ENCODE data around the gene CDK5R1.

CDK5R1 gene

DNA sequence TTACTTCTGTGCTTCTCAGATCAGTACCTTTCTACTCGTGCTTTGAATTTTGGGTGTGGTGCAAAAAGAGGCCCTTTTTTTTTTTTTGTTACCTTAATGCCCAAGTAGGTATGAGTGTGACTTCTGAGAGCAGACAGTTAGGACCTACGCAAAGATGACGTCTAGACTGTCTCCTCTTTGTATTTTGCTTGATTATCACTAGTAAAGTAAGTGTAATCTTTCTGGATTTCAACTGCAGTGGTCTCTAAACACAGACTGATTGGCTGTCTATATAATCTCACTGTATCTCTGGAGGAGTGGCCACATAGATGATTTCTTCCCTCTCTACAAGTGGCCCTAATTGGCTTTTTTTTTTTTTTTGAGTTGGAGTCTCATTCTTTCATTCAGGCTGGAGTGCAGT, 11.5 kb upstream of the CDK5R1 start:
- no peak for DNase-seq

DNA sequence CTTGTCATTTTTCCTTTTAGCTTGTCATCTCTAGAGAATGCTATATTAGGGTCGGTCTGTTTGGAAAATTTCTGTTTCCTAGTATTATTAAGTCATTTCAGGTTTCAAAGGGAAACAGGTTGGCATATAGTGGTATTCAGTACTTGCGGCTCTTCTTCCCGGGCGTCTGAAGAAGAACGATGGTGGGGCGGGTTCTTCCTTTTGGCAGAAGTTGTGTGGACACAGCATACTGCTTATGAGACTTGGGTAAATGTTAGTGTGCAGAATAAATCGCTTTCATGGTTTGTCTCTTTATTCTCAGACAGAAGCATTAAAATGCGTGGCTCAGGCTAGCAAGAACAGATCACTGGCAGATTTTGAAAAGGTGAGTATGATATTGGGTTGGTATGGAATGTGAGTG, 9.6 kb upstream of the CDK5R1 start:
- no peak for DNase-seq

DNA sequence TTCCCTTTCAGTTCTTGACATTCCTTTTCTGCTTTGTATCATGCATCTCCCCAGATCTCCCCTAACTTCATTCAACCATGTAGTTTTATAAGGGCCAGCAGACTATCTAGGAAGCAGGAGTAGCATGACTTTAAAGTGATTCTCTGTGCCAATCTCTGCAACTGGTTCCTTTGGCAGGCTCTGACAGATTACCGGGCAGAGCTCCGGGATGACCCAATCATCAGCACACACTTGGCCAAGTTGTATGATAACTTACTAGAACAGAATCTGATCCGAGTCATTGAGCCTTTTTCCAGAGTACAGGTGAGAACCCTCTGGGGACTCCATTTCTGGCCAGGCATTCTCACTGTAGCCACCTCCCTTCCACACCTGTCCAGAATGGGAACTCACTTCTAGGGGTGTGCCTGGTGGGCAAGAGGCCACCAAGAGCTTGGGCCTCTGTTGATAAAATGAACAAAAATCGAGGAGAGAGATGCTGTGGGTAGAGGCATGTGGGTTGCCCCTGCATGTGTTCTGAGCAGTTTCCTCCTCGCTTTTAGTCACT, 7.6 kb upstream of the CDK5R1 start:
- no peak for DNase-seq

DNA sequence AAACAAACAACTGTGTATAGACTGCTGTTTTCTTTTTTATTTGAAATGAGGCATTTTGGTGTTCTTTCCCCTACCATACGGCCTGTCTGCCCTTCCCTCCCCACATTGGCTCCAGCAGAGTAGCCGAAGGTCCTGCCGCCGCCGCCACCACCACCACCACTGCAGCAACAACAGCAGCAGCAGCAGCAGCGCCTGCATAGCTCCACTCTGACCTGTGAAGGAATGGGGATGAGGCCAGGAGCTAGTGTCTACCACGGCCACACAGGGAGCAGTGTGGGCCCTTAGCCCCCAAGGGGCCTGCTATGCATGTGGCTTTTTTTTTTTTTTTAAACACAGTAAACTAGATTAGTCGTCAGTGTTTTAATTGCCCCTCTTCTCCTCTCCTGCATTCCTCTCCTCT, 5.6 kb upstream of the CDK5R1 start:
- no peak for DNase-seq

DNA sequence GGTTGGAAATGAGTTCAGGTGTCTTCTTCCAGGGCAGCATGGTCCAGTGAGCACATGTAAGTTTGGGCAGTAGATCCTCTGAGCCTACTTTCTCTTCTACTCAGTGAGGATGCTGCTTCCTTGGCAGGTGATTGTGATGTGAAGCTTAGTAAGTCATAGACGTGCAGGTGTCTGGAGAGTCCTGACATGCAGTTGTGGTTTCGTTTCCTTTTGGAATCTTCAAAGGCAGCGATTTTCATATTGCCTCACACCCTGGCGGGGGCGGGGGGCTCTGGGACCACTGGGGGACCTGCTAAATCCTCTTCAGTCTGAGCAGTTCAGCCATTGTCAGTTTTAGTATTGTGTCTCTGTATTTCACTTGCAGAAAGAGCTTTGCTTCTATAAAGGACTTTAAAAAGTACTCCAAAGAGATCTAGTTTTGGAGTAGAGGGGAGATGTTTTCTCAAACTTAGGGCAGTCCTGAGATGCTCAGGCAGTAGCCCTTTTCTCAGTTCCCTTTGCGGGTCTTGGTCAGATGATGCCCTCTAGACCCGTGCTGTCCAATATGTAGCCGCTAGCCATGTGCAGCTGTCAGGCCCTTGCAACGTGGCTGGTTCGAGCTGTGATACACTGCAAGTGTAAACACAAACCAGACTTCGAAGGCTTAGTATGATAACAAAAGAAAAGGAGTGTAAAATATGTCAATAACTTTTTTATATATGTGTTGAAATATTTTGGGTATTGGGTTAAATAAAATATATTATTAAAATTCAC, 4.0 kb upstream of the CDK5R1 start:
- DNase-seq: no peak

DNA sequence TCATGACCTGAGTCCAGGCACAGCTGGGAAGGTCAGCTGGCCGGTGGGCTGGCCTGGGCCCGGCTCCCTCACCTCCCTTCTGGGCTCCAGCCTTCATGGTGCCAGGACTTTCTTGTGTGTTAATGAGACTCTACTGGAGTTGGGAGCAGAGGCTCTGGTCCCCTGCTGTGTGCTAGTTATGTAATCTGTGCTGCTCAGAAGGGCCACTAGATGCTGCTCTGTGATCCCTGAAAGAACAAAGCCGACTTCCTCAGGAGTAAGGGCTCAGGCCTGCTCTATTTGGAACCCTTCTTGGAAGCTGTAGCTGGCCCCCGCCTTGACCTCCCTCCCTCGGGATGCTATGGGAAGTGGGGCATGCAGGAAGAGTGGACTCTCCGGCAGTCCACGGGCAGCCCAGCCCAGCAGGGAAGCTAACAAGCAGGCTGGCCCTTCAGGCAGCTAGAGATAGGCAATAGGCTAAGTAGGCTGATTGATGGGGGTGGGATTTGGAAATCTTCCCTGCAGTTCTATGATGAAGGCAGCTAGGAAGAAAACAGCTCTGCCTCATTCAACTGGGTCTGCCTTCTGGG, 3.3 kb upstream of the CDK5R1 start:
- peak; percentile 42 for DNase-seq

DNA sequence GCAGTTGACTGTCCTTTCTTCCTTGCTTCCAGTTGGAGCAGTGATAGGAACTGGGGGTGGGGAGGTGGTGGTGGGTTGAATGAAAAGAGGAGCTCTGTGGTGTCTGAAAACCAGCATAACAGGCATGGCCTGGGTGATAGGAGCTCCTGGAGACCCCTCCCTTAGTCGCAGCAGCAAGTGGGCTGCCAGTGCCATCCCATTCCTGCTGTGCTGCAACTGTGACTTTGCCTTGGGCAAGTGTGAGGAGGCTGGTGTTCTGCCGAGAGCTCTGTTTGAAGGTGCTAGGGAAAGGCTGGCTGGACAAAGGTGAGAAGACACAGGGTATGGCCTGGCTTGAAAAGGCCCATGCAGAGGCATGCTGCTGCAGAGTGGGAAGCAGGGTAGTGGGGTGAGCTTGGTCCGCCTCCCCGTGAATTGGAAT, 2.7 kb upstream of the CDK5R1 start:
- DNase-seq: no peak

DNA sequence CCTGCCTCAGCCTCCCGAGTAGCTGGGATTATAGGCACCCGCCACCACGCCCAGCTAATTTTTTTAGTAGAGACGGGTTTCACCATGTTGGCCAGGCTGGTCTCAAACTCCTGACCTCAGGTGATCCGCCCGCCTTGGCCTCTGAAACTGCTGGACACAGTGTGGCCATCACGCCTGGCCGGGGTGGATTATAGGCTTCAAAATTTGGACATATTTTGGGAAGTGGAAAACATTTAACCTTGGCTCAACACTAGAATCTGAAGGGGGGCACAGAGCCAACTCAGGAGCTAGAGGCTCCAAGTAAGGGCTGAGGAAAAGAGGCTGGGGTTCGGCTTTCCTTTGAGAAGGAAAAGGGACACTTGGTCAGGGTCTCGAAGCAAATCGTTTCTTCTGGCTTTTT, 2.2 kb upstream of the CDK5R1 start:
- DNase-seq: no peak

DNA sequence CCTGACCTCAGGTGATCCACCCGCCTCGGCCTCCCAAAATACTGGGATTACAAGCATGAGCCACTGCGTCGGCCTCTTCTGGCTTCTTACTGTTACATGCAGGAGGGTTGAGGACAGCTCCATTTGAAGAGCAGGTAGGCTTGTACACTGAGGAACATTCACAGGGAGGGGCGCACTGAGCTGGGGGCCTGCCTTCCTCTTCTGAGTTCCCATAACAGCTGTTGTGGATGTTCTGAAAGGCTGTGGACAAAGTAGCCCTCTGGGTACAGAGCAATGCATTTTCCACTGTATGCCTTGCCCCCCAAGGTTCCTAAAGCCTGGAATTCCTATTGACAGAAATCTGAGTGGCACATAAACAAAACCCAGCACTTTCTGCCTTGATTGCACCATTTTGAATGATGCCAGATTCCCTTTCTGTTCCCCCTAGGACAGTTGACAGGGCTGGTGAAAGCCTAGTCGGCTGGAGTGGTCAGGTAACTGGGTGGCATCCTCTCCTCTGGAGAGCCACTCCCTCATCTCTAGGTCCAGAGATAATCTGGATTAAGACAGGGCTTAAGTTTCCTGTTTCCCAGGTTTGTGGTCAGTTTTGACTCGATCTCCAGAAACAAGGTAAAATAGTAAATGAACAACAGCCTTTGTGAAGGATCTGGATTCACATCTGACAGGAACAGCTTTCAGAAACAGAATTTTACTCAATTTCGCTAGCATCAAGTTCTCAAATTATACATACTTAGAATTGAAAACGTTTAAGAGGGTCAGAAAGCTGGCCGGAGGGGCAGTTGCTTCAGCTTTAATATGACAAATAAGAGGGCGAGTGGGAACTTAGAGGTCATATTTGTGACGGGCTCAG, 1.3 kb upstream of the CDK5R1 start:
- DNase-seq: no peak

DNA sequence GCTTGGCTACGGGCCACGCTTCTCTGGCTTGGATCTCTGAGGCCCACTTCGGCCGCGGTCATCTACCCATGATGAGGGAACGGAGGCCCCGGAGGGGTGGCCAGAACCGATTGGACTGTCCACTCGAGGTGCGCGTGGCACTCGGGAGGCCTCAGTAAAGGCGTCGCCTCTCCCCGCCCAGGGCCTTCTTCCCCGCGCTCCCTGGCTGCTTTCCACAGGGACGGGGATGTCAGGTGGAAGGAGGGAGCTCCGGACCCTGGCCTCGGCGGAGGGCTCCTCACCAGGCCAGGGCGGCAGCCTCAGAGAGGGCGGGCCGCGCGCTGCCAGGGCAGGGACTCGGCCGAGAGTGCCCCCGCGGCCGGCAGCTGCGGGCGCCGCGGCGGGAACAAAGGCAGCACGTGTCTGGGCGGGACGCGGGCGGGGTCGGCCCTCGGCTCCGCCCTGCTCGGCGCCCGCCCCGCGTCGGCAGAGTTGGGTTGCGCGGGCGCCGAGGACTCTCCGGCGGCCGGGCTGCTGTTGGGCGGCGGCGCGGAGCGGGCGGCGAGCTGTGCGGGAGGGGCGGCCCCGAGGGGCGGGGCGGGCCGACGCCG, 587 bp upstream of the CDK5R1 start:
- peak; percentile 21 for DNase-seq

DNA sequence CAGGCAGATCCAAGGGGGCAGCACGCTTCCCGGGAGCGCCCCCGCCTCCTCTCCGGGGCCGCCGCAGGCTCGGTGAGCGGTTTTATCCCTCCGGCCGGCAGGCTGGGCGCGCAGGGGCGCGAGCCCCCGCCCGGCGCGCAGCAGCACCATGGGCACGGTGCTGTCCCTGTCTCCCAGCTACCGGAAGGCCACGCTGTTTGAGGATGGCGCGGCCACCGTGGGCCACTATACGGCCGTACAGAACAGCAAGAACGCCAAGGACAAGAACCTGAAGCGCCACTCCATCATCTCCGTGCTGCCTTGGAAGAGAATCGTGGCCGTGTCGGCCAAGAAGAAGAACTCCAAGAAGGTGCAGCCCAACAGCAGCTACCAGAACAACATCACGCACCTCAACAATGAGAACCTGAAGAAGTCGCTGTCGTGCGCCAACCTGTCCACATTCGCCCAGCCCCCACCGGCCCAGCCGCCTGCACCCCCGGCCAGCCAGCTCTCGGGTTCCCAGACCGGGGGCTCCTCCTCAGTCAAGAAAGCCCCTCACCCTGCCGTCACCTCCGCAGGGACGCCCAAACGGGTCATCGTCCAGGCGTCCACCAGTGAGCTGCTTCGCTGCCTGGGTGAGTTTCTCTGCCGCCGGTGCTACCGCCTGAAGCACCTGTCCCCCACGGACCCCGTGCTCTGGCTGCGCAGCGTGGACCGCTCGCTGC, 832 bp downstream of the CDK5R1 start:
- no peak for DNase-seq

DNA sequence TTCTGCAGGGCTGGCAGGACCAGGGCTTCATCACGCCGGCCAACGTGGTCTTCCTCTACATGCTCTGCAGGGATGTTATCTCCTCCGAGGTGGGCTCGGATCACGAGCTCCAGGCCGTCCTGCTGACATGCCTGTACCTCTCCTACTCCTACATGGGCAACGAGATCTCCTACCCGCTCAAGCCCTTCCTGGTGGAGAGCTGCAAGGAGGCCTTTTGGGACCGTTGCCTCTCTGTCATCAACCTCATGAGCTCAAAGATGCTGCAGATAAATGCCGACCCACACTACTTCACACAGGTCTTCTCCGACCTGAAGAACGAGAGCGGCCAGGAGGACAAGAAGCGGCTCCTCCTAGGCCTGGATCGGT, 1.4 kb downstream of the CDK5R1 start:
- no peak for DNase-seq

DNA sequence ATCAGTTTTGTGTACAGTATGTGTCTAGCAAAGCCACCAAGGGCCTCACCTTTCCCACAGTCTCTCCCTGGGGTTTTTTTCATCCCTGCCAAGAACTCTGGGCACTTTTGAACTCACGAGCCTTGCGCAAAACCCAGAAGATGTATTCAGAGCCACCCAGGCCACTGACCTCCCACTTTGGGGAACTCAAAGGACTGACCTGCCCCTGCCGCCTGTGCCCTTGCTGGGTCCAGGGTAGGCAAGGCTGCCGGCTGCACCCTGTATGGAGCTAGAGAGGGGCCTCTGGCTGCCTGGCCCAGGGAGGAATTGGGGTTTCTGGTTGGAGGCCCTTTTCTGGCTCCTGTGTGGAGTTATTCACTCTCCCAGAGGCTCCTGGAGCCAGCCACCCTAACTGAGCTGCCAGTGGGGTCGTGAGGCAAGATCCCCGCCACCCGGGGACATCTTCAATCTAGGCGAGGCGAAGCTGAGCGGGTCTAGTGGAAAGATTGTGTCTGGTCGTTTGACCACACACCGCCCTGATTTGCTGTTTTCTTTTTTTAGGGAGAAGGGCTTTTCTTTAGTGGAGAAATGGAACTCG, 1.9 kb downstream of the CDK5R1 start:
- no peak for DNase-seq

DNA sequence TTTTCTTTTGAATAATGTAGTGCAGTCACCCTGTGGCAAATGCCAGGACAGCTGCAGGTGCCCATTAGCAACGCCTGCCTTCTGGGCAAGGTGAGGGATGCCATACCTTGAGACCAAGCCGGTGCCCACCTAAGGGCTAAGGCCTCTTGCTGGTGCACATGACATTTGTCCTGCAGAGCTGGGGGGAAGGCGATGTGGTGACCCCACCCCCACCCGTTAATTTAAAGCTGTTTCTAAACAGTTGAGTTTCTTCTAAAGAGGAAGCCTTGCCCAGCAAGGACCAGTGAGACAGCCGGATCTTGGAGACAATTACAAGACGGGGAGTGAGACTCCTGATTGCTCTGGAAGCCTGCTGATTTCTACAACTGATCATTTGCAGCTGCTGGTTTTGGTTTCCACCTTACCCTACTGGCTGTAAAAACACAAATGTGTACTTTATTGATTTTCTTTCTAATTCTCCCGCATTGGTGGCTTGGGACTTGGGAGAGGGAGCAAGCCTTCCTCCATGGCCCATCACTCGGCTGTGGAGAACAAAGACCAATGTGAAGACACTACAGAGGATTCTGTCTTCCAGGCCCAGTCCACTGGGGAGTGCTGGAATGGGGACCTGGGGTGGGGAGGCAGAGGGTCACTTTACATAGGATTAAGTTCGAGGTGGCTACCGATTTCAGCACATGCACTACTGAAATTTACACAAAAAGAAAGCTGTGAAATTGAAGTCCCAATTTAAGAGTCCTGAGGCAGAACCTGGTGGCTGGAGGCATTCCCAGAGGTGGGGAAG, 2.7 kb downstream of the CDK5R1 start:
- no peak for DNase-seq

DNA sequence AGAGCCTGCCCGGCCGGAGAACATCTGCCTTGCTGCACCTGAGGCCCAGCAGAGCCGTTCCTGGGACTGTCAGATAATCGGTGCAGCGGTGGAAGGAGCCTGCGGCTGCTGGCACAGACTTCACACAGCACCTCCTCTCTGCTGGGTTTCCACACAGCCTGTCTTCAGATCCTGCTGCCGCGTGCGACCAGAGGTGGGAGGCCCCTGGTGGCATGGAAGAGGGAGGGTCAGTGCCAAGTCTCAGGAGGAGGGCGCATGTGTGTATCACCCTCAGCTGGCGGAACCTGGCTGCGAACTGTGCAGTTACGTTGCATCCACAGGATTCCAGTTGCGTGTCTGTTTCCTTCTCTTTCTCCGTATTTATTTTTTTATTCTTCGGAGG, 3.3 kb downstream of the CDK5R1 start:
- no peak for DNase-seq

DNA sequence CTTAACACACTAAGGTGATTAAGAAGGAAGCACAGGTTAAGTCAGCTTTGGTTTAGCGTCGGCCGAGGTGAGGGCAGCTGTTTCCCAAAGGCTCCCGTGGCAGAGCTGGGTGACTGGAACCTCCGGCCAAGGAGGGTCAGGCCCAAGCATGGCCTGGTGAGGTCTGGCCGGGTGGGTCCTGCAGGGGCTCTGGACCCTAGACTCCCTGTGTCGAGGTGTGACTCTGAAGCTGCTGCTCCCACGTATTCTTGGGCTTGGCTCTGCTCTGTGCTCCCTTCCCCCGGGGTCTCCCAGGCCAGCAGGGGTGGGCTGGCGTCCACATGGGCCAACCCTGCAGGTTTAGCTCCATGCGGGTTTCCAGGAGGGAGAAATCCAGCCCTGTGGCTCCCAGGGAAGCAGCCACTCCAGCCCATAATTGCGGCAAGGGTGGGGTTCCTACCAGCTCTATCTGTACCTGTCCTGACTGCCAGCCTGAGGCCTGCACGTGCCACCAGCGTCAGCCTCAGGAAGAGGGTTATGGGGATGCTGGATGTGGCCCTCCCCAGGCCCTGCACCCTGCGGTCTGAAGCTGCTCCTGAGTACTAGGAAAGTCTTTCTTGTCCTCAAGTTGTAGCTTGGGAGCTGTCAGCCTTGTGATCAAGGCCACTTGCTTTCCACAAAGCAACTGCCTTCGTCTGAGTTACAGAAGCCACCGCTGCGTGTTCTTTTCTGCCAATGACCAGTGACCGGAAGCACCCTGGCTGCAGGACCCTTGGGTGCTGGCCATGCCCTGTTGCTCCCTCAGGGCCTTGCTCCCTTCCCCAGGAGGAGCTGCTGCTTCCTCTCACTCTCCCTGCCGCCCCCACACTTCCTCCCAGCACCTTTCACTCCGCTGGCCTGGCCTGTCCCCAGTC, 4.8 kb downstream of the CDK5R1 start:
- no peak for DNase-seq

DNA sequence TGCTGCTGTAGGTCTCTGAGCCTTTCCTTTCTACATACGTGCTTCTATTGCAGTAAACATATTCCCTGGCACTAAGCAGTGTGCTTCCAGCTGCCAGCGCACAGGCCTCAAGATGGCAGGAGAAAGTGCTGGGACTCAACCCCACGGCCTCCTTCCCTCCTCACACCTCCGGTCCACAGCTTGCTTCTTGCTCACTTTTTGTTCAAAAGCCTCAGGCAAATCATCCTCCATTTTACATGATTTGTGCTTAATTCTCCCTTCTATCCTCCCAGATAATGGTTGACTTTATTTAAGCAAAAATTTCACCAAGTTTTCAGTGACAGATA, 5.4 kb downstream of the CDK5R1 start:
- no peak for DNase-seq

DNA sequence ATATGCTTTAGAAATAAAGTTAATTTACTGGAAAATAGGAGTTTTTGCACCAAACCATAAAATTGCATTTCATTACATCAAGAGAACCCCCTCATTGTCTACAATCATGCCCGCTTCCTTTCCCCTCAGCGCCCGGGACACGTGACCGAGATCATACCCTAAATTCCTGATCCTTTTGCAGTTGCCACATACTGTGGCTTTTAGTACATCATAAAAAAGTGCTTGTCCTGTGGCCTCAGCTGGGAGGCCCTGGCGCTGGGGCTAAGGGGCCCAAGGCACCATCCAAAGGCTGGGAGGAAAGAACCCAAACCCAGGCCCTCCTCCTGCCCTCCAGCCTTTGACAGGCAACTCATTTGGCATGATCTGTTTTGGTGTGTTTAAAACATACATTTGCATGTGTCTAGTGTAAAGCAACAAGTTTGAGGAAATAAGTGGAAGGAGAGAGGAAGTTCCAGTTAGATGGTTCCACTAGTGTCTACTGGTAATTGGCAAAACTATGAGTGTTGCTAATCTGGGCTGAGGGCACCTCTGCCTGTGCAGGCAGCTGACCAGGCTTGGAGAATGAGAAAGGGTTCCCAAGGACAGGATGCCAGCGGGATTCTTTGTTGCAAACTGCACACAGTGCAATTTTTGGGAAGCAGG, 6.0 kb downstream of the CDK5R1 start:
- DNase-seq: no peak

DNA sequence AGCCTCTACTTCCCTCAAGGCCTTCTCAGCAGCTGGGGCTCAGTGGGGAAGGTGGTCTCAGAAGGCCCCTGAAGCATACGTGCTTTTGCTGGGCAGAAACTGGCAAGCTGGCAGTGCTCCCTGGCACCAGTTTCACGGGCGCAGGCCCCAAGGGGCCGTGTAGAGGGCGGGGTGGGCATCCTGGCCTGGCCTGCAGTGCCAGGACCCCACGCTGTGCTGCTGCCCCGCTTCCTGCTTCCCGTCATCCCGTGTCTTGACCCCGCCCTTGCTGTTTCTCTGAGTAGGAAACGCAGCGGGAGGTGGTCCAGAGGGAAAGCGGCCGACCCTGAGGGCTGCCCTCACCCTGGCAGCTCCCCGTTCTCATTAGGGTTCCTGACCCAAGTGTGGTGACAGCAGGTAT, 6.8 kb downstream of the CDK5R1 start:
- DNase-seq: no peak

DNA sequence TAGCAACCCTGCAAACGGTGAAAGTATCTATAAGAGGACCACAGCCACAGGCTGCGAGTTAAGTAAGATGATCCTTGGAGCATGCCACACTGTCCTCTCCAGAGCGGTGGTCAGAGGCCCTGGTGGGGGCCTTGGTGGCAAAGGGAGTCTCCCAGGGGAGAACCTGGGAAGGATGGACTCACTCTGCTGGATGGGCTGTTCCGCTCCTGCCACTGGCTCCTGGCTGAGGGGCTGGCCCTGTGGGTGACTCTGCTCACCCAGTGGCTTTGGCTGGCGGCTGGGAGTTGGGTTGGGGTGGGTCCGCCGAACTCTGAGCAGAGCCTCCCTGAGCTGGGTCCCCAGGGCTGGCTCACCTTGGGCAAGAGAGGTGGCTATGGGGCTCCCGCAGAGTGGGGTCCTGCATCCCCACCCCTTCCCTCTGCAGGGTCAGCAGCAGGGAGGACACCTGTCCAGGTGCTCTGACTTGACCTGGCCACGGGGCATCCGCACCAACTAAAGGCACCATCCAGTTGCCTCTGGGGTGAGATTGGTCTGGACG, 7.3 kb downstream of the CDK5R1 start:
- no peak for DNase-seq

All from NCI-H187 treated with DMSO at 0.1 percent for 48 hours (cell line).